Measurements from ENCODE around the gene RALGPS2. TPM values are rescaled to one million over a fixed set of nuclear protein-coding genes. Genes with fewer than 3 reads are reported as not detected.

The RALGPS2 gene
- total and polyA plus RNA-seq, 2 of the 13 experiments (the other 11 are each of a cell fraction or from before 2014, with no cell fraction given) = 15.6 to 36.0 TPM

DNA sequence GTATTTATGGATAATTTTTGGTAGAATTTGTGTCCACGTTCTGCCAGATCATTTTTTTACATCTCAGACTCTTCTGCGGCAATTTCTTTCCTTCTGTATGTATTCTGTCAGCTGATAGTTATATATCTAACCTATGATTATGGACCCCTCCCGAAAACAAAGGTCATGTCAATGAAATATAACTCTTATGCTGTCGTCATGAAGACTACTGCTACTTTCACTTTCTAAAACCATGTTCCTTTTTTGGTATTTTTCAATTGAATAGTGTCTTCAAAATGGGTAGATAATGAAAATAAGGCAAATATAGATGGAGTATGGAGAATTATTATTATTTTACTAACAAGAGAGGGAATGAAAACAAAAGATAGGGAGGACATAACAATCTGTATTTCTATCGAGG, 142.6 kb downstream of the RALGPS2 start (continued):
- TF ChIP-seq, protein P1, sequence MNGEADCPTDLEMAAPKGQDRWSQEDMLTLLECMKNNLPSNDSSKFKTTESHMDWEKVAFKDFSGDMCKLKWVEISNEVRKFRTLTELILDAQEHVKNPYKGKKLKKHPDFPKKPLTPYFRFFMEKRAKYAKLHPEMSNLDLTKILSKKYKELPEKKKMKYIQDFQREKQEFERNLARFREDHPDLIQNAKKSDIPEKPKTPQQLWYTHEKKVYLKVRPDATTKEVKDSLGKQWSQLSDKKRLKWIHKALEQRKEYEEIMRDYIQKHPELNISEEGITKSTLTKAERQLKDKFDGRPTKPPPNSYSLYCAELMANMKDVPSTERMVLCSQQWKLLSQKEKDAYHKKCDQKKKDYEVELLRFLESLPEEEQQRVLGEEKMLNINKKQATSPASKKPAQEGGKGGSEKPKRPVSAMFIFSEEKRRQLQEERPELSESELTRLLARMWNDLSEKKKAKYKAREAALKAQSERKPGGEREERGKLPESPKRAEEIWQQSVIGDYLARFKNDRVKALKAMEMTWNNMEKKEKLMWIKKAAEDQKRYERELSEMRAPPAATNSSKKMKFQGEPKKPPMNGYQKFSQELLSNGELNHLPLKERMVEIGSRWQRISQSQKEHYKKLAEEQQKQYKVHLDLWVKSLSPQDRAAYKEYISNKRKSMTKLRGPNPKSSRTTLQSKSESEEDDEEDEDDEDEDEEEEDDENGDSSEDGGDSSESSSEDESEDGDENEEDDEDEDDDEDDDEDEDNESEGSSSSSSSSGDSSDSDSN (CRISPR knock-in tag; IDR thresholded peaks at IDR 0.05) = no peak
- TF ChIP-seq SIN3B (IDR thresholded peaks at IDR 0.05; ENCODE audit: low read length) = no peak
- no peak for TF ChIP-seq ADNP (CRISPR knock-in tag; IDR thresholded peaks at IDR 0.05)
- no peak for TF ChIP-seq ATF7-NPFF (CRISPR knock-in tag; IDR thresholded peaks at IDR 0.05; ENCODE audit: low read depth)
- no peak for TF ChIP-seq TBP (CRISPR knock-in tag; IDR thresholded peaks at IDR 0.05)
- no peak for TF ChIP-seq RAD51 (IDR thresholded peaks at IDR 0.05; ENCODE audit: borderline replicate concordance)

DNA sequence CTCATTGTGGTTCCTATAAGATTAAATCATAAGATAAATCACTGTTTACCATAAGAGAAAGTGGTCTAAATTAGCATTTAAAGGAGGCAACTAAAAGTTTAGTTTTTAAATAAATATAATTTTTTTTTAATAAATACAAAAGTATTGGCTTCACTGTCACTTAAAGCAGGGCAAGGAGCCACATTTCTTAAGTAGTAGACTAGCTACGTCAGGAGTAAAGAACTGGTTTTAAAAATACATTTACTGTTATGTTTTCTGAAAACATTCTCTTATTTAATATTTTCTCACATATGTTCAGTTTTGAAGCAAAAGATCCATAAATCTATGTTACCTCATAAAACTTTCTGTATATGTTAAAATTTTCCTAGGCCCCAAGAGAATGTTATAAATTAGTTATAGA, 143.7 kb downstream of the RALGPS2 start:
- H4K20me1 ChIP-seq (ENCODE audit: insufficient read depth, low read length) = no peaks in the 10 kb centered on the region; the same call in 1 of the 2 replicates
- ChIA-PET POLR2A (no interaction called here), CTCF (ENCODE audit: low intra/inter-chr PET ratio, low total read pairs) (no interaction called here)
- FAIRE-seq (no peak), ATAC-seq (no peak), DNase-seq (ENCODE audit: low spot score) (no peak)
- 88% methylated on average over 1 of the region's 1 CpG for WGBS (ENCODE audit: low lambda C conversion rate)
- H3K79me2 ChIP-seq (ENCODE audit: insufficient read depth, low read length) = peaks cover 19% of the 10 kb centered on the region
- no TSS peak for BruUV-seq (replicated peaks)
- peaks cover 0 to 4% of the 10 kb centered on the region in 2 experiments; a peak in 2 of 5 replicates for H3K36me3 ChIP-seq (replicated peaks in 1 of 2; ENCODE audit: control insufficient read depth in 1 of 2, insufficient read depth in 2 of 2, low read length in 2 of 2)
- H3K4me2 ChIP-seq (ENCODE audit: low read depth, low read length) = peak overlapping the region; percentile 75
- TF ChIP-seq, protein P2, sequence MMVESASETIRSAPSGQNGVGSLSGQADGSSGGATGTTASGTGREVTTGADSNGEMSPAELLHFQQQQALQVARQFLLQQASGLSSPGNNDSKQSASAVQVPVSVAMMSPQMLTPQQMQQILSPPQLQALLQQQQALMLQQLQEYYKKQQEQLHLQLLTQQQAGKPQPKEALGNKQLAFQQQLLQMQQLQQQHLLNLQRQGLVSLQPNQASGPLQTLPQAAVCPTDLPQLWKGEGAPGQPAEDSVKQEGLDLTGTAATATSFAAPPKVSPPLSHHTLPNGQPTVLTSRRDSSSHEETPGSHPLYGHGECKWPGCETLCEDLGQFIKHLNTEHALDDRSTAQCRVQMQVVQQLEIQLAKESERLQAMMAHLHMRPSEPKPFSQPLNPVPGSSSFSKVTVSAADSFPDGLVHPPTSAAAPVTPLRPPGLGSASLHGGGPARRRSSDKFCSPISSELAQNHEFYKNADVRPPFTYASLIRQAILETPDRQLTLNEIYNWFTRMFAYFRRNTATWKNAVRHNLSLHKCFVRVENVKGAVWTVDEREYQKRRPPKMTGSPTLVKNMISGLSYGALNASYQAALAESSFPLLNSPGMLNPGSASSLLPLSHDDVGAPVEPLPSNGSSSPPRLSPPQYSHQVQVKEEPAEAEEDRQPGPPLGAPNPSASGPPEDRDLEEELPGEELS (CRISPR knock-in tag; IDR thresholded peaks at IDR 0.05) = no peak
- TF ChIP-seq ZNF232 (CRISPR knock-in tag; IDR thresholded peaks at IDR 0.05; ENCODE audit: borderline replicate concordance) = no peak
- in situ Hi-C loops (cut with HindIII; ENCODE audit: extremely low pct_ligation_motif_present, low pct_unique_long_range_greater_than_20kb) = no loop called here
- H3K9me3 ChIP-seq (ENCODE audit: low read length) = no peaks in the 10 kb centered on the region
- H2AFZ ChIP-seq (ENCODE audit: low read length) = no peak overlapping the region
- peak overlapping the region; percentile 46 to 75 (median 68); a peak in 5 of 6 replicates for H3K4me3 ChIP-seq (replicated peaks in 1 of 3; ENCODE audit: insufficient read depth in 1 of 3, low read depth in 2 of 3, low read length in 3 of 3)
- intact Hi-C loops (cut with micrococcal nuclease; ENCODE audit: unreplicated experiment) = loop anchor here (5.0 kb wide), 1 partner anchor 36 kb away; no protein-coding TSS in a partner anchor
- no peak overlapping the region for H3K9ac ChIP-seq (ENCODE audit: insufficient read depth, low read depth, low read length)
- H3K27ac ChIP-seq (ENCODE audit: extremely low read length, insufficient read depth, low read length) = no peak overlapping the region
- H3K4me1 ChIP-seq (ENCODE audit: insufficient read depth, low read length) = peaks cover 54% of the 10 kb centered on the region
- H3K27me3 ChIP-seq (ENCODE audit: control insufficient read depth in 1 of 2, insufficient read depth in 2 of 2, low read length in 2 of 2) = no peaks in the 10 kb centered on the region

Measured in HepG2 (cell line).